Dermis blood vessel endothelial cell (primary cell): ENCODE measurements around the gene TCERG1L. TPM values are rescaled to one million over a fixed set of nuclear protein-coding genes. Genes with fewer than 3 reads are reported as not detected.
A peak's percentile ranks its signal among the peaks of the same experiment; 100 is the strongest.
"Not testable (repeated sequence)": the region's sequence is repeated elsewhere in the genome, so short reads cannot be mapped to it uniquely, and the experiment has no call there.

Experiments
- DNase-seq: peaks from one replicate; pipeline ENCODE4 v3.0.0; 2010
- total RNA-seq: library from RNA; depleted of rRNA; stranded (reverse); fragments of >200 nt; gene quantifications from 2 replicates; pipeline ENCODE4 v1.2.3, GENCODE V29; 2014

The TCERG1L gene
- total RNA-seq, 1 donor from 2014 or later = not detected

DNA sequence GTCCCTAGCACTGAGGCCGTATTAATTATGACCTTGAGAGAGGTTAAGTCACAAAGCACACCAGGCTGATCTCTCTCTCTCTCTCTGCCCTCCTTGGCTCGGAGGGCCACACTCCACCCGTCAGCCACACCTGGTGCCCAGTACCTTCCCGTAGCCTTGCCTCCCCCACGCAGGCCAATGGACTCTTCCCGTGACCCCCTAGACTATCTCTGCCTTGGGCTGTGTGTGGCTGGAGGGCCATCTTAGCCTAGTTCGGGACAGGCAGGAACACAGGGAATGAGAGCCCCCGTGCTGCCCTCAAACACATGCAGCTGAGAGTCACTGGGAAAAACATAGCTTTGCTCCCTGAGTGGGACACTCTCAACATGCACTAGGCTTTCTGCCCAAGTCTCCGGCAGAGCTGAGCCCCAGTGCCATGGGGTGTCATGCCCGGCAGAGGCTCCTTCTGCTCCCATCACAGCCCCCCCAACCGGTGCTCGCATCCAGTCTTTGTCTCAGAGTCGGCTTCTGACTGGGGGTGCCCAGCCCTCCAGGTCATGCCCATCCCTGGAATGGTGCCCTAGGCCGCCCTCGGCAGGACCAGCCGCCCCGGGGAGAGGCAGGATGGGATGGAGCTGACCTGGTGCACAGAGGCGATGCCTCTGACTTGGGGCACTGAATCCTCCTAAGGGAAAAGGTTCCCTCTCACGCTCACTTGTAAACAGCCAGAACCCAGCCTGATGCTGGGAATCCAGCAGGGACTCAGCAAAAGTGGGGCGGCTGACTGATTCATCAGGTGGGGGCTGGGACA, 63.0 kb downstream of the TCERG1L start:
- DNase-seq = no peak

DNA sequence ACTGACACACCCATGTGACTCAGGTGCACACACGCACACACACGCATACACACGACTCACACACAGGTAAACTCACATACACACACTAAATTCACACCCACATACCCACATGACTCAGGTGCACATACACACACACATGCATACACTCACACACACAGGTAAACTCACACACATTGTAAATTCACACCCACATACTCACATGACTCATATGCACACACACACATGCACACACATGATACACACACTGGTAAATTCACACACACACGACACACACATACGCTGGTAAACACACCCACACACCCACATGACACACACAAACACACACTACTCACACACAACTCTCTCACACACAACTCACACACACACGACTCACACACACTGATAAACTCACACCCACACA, 63.6 kb downstream of the TCERG1L start:
- DNase-seq = no peak

DNA sequence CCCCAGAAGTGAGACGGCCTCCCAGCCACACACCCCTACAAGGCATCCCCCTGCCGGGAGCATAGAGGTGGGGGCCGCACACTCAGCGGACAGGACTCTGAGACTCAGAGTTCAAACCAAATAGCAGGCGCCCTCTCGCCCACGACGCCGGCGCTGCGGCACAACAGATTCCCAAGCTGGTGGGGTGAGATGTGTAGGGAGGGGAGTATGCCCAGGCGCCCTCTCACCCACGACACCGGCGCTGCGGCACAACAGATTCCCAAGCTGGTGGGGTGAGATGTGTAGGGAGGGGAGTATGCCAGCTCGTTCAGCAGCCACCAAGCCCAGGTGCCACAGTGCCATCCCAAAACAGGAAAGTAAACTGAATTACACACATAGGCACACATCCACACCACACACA, 64.7 kb downstream of the TCERG1L start:
- DNase-seq = no peak

DNA sequence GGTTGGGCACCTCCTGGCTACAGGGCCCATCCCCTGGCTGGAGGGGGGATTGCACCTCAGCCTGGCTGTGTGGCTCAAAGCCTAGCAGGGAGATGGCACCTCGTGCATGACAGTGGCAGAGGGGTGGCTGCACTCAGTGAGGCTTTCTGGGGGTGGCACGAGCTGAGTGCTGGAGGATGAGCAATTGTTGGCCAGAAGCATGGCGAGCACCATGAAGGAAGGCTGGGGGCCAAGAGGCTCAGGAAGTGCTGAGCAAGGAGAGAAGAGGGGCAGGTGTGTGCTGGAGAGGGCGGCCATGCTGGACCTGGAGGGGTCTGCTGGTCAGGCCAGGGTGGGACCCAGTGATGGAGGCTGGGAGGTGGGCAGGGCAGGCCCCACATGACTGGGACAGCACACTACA, 65.4 kb downstream of the TCERG1L start:
- DNase-seq = no peak

DNA sequence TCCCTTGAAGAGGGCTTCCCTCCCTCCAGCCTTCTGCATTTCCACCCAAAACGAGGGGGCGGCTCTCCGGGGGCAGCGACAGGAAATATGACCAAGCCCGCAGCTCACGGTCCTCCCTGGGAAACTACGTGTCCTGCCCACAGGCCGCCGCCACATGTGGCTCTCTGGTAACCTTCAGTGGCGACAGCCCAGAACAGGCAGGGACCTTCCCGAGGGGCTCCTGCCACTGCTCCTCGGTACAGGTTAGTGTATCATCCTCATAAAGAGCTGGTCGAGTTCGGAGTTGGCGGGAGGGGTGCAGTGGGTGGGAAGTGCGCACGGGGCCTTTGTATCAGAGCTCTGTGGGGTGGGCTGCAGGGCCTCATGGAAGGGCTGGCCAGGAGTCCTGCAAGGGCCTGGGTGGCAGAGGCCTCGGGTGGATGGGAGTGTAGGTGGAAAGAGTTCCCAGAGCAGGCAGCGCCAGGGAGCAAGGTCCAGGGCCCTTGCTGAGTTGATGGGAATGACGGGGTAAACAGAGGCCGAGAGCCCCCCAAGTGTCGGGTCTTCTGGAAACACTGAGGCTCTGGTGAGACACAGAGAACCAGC, 66.0 kb downstream of the TCERG1L start:
- no peak for DNase-seq

DNA sequence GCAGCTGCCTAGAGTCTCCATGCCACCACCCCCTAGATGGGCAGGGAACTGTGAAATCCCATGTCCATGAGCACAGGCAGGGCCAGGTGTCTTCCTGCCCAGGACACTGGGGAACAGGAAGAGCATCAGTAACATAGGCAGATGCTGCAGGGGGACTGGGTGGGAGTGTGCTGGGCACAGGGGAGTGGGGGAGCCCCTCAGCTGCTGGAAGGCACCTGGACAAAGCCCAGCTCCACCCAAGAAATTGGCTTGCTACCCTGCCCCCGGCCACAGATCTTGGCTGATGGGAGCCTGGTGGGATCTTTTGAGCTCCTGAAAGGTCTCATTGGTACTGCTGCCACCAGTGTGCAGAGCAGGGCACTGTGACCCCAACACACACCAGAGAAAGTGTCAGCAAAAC, 66.7 kb downstream of the TCERG1L start:
- no peak for DNase-seq

DNA sequence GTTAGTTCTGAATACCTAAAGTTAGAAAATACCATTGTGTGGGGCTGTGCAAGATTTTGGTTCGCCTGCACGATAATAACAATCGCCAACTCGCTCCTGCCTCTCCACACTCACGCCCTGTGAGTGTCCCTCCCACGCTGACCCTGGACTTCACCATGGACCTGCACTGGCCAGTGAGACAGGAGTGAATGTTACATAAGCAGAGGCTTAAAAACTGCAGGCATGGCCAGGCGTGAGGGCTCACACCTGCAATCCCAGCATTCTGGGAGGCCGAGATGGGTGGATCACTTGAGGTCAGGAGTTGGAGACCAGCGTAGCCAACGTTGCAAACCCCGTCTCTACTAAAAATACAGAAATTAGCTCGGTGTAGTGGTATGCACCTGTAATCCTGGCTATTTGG, 68.4 kb downstream of the TCERG1L start:
- no peak for DNase-seq

DNA sequence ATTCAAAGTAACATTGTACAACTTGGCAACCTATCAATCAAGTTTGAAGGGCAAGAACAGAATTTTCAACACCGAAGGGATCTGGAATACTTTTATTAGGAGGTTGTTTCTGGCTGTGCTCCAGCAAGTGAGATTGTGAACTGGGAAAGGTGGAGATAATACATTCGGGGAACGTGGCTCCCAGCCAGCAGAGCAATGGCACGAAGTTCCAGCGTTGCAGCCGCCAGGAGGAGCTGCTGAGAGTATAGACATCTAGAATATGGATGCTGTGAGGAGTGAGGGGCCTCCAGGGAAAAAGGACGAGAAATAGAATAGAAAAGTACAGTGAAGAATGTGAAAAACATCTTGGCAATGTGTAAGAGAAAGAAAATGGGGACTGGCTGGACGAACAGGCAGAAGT, 69.5 kb downstream of the TCERG1L start:
- peak; percentile 1 for DNase-seq

DNA sequence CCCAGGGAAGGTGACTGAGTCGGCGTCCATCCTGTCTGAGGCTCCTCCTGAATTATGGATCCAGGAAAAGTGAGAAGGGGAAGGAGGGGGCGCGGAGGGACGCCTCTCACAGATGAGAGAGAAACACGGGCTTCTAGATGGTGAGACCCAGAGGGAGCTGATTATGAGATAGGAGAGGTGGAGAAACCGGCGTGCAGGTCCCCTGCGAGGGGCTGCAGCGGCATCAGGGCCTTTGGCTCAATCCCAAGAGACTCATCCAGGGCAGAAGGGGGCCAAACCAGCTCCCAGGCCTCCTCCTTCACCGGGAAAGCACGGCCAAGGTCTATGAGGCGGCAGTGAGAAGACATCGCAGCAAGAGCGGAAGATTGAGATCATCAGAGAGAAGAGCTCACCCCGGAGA, 70.8 kb downstream of the TCERG1L start:
- no peak for DNase-seq

DNA sequence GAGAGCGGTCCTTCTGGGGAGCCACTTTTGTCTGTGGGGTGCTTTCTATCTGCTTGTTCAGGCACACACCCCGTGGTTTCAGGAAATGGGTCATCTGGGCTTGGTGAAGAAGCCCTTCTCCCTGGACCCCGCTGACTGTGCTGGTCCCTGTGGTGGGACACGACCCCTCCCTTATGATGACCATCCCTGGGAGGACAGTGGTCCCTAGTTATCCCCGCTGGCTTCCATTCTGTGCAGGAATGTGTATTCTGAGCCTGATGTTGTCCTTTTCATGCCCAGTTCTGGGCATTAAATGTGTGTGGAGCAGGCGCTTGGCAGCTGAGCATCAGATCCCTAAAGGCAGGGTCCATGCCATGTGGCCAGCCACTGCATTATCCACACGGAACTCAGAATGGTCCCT, 71.6 kb downstream of the TCERG1L start:
- no peak for DNase-seq

DNA sequence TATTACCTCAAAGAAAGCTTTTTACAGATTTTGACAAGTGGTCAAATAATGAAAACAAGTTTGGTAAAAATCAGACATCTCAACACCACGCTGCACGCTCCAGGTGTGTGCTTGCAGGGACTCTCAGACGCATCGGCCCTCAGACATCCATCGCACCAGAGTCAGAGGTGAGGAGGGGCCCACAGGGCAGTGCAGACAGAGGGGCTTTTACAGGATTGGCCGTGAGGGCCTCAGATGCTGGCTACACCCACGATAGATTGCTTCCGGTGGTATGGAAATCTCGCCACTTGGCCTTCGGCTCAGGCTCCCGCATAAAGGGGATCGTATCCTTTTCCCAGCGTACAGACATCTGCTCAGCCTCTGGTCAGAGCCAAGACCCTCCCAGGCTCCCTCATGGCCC, 72.1 kb downstream of the TCERG1L start:
- no peak for DNase-seq

DNA sequence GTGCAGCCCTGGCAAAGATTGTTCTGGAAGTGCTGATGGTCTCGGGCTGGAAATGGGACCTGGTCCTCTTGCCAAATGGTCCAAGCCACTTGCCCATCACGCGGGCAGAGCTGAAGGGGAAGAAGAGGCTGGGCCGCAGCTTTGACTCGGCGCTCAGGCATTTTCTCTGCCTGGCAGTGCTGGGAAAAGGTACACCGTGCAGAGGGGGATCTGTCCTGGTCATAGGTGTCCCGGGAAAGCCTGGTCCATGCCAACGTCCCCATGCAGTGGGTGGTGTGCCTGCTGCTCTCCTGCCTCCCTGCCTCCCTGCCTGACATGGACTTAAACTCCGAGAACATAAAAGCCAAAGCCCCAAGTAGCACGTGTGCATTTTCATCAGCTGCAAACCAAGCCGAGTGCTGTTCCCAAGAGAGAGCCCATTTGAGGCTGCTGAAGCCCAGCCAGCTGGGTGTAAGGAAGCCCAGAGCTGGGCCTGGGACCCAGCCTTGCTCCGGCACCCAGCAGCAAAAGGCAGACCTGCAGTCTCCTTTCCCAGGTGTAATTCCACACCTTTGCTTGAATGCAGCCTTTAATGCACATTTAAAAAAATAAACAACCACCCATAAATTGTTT, 72.7 kb downstream of the TCERG1L start:
- no peak for DNase-seq

DNA sequence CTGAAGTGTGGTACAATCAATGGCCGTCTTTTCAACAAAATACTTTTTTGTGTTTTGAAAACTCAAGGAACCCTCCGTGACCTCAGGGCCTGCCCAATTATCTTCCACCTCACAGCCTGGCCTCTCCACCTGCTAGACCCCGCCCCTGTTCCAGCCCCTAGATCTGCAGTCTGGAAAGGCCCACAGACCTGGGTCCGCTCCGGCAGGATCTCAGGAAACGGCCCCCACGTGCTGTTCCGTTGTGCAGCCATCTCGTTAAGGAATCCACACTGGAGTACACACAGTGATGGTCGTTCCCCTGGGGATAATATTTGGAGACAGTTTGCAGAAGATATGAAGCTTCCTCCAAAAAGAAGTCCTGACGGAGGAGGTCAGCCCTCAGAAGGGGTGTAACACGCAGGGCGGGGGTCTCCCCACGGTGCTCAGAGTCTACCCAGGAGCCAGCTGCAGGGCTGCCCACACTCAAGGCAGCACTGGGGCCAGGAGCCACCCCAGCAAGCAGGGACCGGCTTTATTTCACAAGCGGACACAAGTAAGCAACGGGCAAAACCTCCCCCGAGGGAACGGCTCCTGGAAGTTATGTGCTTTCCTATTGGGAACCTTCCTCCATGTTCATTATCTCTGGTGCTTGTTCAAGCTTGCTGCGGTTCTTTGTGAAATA, 73.4 kb downstream of the TCERG1L start:
- DNase-seq = no peak

DNA sequence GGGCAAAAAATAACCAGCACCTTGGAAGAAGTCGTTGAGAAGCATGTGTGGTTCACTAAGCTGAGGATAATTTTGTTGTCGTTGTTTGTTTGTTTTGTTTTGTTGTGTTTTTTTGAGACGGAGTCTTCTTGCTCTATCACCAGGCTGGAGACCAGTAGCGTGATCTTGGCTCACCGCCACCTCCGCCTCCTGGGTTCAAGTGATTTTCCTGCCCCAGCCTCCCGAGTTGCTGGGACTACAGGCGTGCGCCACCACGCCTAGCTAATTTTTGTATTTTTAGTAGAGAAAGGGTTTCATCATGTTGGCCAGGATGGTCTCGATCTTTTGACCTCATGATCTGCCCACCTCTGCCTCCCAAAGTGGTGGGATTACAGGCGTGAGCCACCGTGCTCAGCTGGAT, 76.9 kb downstream of the TCERG1L start:
- not testable (repeated sequence) for DNase-seq

DNA sequence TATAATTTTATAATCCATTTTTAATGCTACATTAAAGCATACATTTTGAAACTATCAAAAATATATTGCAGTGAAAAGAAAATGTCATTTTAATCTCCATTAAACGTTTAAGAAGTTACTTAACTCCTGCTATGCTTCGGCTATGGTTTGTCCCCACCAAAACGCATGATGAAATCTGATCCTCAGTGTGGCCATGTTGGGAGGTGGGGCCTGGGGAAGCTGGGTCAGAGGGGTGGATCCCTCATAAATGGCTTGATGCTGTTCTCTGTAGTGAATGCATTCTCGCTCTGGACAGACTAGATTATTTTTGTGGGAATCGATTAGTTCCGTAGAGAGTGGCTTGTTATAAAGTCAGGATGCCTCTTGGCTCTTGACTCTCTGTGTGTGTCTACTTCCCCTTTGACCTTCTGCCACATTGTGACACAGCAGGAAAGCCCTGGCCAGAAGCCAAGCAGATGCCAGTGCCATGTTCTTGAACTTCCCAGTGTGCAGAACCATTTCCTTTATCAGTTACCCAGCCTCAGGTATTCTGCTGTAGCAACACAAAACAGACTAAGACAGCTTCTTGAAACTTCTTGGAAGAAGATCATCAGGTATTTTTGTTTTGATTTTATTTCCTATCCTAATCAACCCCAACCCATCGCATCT, 77.8 kb downstream of the TCERG1L start:
- DNase-seq = no peak

DNA sequence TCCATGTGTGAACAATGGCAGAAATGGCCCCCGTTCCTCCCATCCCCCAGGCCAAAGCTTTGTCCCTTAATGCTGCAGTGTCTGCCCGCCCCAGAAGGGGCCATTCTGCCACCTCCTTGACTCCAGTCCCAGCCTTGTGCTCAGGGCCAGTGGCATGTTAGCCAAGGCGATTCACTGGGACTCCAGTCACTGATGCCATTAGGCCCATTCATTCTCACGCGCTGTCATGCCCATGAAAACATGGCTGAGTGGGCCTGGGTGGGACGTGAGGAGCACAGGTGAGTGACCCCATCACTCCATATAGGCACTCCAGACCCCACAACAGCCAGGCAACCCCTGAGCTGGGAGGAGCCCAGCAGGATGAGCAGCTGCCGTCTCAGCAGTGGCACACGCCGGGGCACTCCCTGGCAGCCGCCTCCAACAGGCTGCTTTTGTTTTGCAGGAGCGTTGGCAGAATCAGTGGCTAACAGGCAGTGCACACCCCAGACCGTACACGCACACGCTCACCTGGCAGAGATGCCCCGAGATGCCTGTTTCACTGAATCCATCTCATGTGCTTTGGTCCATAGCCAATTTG, 79.5 kb downstream of the TCERG1L start:
- DNase-seq = no peak

DNA sequence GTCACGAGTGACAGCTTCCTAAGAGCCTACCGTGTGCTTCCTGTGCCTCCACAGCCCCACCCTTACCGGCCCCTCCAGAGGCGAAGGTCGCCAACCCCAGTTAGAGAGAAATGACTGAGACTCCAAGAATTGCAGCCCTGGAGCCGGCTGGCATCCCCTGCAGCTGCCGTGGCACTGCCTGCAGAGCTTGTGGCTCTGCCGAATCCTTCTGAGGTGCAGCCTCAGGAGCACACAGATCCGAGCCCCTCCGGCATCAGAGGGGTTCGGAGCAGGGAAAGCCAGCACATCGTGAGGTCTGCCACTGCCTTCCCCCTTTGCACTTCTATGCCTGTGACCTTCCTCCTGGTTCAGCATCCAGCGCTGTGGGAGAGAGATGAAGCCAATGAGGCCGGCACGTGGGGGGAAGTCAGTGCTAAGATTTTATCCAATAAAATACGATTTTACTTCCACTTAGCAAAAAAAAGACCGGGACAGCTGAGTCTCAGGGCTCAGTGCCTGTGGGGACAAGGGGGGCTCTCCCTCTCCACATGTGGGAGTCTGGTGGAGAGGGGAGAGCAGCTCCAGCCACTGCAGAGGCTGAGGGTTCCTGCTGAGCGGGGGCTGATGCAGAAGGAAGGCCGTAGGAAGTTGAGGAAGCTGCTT, 80.1 kb downstream of the TCERG1L start:
- DNase-seq = no peak

DNA sequence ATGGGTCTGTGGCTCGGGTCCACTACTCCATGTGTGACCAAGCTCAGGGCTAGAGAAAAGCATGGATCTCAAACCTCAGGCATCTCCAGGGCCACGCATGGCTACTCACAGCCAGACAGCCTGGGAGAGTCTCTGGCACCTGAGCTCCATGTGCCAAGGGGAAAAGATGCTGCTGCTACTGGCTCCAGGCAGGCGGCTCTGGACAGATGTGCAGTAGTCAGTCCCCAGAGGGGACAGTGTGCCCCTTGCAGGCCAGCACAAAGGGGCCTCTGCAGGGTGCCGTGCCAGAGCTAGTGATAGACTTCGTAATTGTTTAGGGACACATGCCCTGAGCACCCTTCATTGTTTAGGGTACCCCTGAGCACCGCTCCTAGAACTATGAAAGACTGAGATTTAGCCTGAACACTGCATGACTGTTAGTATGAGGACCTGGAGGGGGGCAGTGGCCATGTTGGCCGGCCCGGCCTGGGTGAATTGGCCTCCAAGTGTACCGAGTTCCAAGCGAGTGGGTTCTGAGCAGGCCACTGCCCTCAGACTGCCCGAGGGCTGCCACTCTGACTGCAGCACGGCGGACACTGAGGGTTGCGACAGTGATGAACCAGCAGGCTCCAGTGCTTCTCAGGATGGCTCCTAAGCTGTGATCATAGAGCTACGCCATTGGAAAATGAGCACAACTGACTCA, 80.7 kb downstream of the TCERG1L start:
- DNase-seq = no peak

DNA sequence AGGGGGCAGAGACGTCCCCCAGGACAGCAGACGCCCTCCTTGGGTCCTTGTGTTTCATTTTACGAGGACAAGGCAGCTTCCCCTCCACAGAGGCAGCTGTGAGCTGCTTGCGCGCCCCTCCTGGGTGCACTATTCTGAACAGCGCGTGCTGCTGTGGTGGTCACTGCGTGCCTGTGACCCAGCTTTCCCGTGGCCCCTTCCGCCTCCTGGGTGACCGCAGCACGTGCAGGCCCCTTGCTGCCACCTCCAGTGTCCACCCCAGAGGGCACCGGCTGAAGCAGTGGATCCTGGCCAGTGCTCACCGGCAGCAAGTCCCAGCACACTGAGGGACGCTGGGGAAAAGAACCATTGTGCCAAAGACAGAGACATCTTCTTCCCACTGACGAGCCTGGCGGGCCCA, 81.4 kb downstream of the TCERG1L start:
- no peak for DNase-seq

DNA sequence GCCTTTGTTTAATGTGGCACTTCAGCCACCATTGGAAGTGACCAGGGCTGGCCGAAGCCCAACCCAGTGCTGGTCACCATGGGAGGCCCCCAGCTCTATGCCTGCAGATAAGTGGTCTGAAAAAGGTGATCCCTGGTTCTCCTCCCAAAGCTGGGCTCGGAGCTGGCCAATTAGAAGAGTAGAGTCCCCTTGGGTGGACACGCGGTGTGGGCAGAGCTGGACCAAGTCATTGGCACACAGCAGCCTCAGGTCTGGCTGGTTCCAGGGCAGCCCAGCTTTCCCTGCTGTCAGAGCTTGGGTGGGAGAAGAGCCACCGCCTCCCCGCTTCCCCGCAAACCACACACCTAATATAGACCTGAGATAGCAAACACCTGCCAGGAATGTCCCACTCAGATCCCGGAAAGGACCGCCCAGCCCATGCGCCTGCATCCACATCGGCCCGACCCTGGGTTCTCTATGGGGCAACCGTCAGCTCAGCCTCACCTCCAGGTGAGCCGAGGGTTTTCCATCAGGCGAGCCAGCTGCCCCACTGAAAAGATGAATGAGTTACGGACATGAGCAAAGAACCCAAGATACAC, 84.3 kb downstream of the TCERG1L start:
- DNase-seq = no peak

DNA sequence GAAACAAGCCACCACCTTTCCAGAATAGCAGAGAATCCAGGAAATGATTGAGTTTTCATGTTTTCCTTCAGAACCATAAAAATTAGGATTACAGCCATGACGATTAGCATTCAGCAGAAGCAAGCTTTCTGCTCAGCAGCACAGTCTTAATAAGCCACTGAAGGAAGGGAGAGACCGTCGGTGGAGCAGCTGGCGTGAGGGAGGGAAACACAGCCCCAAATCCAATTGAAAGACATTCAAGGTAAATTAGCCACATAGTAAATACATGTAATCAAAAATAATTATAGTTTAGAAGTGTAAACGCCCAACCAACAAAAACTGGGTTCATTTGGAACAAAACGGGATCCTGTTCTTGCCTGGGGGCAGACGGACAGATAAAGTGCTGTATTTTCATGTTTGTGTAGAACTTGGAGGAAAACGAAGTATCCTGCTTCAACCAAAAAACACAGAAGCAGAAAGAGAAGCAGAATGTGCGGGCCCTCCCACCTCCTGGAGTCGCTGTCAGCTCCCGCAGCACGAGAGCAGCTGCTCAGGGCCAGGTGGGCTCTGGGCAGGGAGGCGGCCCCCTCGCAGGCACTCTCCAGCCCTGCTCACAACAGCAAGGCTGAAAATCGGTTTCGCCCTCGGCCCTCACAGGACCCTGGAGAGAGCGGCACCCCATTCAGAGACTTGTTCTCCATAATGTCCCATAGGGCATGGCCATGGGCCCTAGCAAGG, 84.9 kb downstream of the TCERG1L start:
- DNase-seq = no peak
